Sigmoid colon (tissue), 4 donors: ENCODE data around the gene SMIM20.

Experiments used
- EP300 ChIP-seq, 4 donors: sonication (generic); formaldehyde crosslinking; IDR thresholded peaks; one replicate each; pipeline ENCODE4 v1.6.1; 2017; ENCODE audit warnings: antibody characterized with exemption in 4 of 4
- POLR2A ChIP-seq, 2 donors: fragments of 450-650 bp; IDR thresholded peaks; one replicate each; pipeline ENCODE4 v1.6.1; 2016; ENCODE audit warnings: antibody characterized with exemption in 2 of 2, mild to moderate bottlenecking in 2 of 2, moderate library complexity in 2 of 2
- POLR2AphosphoS5 ChIP-seq, 4 donors: sonication (generic); formaldehyde crosslinking; IDR thresholded peaks; one replicate each; pipeline ENCODE4 v1.6.1; 2017; ENCODE audit warnings: antibody characterized with exemption in 4 of 4
- TF ChIP-seq, protein P1 (sequence below), 4 experiments: fragments of 450-650 bp in 3 of 4; fragments of 200-600 bp in 1 of 4; IDR thresholded peaks; one replicate each; pipeline ENCODE4 v1.5.1; 2016 to 2019; ENCODE audit warnings: antibody characterized with exemption in 4 of 4, mild to moderate bottlenecking in 3 of 4, moderate library complexity in 2 of 4

DNA sequence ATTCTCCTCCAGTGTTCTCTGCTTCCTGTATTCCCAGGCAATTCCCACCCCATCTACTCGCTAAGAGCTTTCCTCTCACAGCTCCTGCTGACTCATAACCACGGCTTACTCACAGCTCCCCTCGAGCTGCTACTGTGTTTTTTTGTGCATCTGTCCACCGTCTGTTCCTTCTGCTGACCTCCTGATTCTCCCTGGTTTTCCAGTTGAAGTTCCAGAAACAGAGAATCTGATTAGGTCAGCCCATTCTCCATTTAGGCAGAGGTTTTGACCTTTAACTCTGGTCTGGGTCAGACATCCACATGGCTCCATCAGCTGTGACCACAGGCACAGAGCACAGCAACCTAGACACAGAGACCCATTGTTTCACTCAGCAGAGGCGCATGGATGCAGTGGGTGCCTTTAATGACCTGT is 5.5 kb upstream of the SMIM20 start:
- TF ChIP-seq, protein P1, sequence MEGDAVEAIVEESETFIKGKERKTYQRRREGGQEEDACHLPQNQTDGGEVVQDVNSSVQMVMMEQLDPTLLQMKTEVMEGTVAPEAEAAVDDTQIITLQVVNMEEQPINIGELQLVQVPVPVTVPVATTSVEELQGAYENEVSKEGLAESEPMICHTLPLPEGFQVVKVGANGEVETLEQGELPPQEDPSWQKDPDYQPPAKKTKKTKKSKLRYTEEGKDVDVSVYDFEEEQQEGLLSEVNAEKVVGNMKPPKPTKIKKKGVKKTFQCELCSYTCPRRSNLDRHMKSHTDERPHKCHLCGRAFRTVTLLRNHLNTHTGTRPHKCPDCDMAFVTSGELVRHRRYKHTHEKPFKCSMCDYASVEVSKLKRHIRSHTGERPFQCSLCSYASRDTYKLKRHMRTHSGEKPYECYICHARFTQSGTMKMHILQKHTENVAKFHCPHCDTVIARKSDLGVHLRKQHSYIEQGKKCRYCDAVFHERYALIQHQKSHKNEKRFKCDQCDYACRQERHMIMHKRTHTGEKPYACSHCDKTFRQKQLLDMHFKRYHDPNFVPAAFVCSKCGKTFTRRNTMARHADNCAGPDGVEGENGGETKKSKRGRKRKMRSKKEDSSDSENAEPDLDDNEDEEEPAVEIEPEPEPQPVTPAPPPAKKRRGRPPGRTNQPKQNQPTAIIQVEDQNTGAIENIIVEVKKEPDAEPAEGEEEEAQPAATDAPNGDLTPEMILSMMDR (IDR thresholded peaks at IDR 0.05), result no peak
- no peak for TF ChIP-seq POLR2A (IDR thresholded peaks at IDR 0.05)
- TF ChIP-seq POLR2AphosphoS5 (IDR thresholded peaks at IDR 0.05), result no peak
- no peak for TF ChIP-seq EP300 (IDR thresholded peaks at IDR 0.05)
